ENCODE results near the gene TXK.

- TF ChIP-seq CTCF (conservative IDR thresholded peaks at IDR 0.05; ENCODE audit: low read depth in 2 of 2) (no peak), JUNB (IDR thresholded peaks at IDR 0.05; ENCODE audit: unreplicated experiment) (no peak), EZH2phosphoT487 (IDR thresholded peaks at IDR 0.05; ENCODE audit: unreplicated experiment) (no peak), EZH2 (IDR thresholded peaks at IDR 0.05; ENCODE audit: low read depth, unreplicated experiment) (no peak), POLR2AphosphoS5 (IDR thresholded peaks at IDR 0.05; ENCODE audit: low read depth) (no peak), CREB1 (CRISPR knock-in tag; IDR thresholded peaks at IDR 0.05; ENCODE audit: low read depth) (no peak), STAT1 (IDR thresholded peaks at IDR 0.05; ENCODE audit: unreplicated experiment) (no peak), ETS1 (IDR thresholded peaks at IDR 0.05) (no peak), ZNF331 (CRISPR knock-in tag; IDR thresholded peaks at IDR 0.05; ENCODE audit: low read depth) (no peak), REST (IDR thresholded peaks at IDR 0.05; ENCODE audit: unreplicated experiment) (no peak), NANOG (IDR thresholded peaks at IDR 0.05; ENCODE audit: borderline replicate concordance) (no peak)
Measured at GRCh38 chr4:48147621-48148020, 13.6 kb upstream of the TXK start.

All from GM23338 (cell line).